GM23338 (cell line): ENCODE measurements around the gene KRTAP5-4. TPM values are rescaled to one million over a fixed set of nuclear protein-coding genes. Genes with fewer than 3 reads are reported as not detected.
A peak's percentile ranks its signal among the peaks of the same experiment; 100 is the strongest.
"Not testable (repeated sequence)": the region's sequence is repeated elsewhere in the genome, so short reads cannot be mapped to it uniquely, and the experiment has no call there.

Source experiments
- ATAC-seq: fragments of 200-7000 bp; cut with Tn5 transposase; 3 replicates; pipeline ENCODE4 v1.9.1; 2020
- DNase-seq: peaks from one replicate; pipeline ENCODE4 v3.0.0-alpha.2; 2015; ENCODE audit warnings: low spot score
- H2AFZ ChIP-seq: fragments of 200-600 bp; sonication (generic); 2 replicates; pipeline ENCODE4 v1.8.0; 2016; ENCODE audit warnings: antibody characterized with exemption, mild to moderate bottlenecking, moderate library complexity
- H3F3A ChIP-seq: fragments of 200-600 bp; sonication (generic); replicated peaks from 2 replicates; pipeline ENCODE4 v1.8.0; 2017; ENCODE audit warnings: antibody characterized with exemption, mixed run types, low read depth
- H3K27ac ChIP-seq: fragments of 200-600 bp; sonication (generic); 2 replicates; pipeline ENCODE4 v1.6.1; 2016; ENCODE audit warnings: low read depth
- H3K27me3 ChIP-seq: fragments of 200-600 bp; sonication (generic); 2 replicates; pipeline ENCODE4 v1.8.0; 2016; ENCODE audit warnings: mild to moderate bottlenecking, mixed run types, moderate library complexity; ENCODE audit not compliant: insufficient read depth
- H3K36me3 ChIP-seq: fragments of 200-600 bp; sonication (generic); 2 replicates; pipeline ENCODE4 v1.8.0; 2016; ENCODE audit warnings: mild to moderate bottlenecking; ENCODE audit not compliant: insufficient read depth
- H3K4me1 ChIP-seq: fragments of 200-600 bp; sonication (generic); 2 replicates; pipeline ENCODE4 v1.8.0; 2016; ENCODE audit warnings: mild to moderate bottlenecking, moderate library complexity; ENCODE audit not compliant: insufficient read depth
- H3K4me2 ChIP-seq: fragments of 200-600 bp; sonication (generic); 2 replicates; pipeline ENCODE4 v1.7.1; 2017; ENCODE audit warnings: mixed run types
- H3K4me3 ChIP-seq: fragments of 200-600 bp; sonication (generic); 2 replicates; pipeline ENCODE4 v1.6.1; 2016; ENCODE audit warnings: mixed run types
- H3K79me2 ChIP-seq: fragments of 200-600 bp; sonication (generic); replicated peaks from 2 replicates; pipeline ENCODE4 v1.8.0; 2017; ENCODE audit warnings: mild to moderate bottlenecking; ENCODE audit not compliant: insufficient read depth
- H3K9me2 ChIP-seq: fragments of 200-600 bp; sonication (generic); 2 replicates; pipeline ENCODE4 v1.8.0; 2017; ENCODE audit not compliant: insufficient read depth
- H4K20me1 ChIP-seq: fragments of 200-600 bp; sonication (generic); replicated peaks from 2 replicates; pipeline ENCODE4 v1.8.0; 2017; ENCODE audit warnings: mild to moderate bottlenecking; ENCODE audit not compliant: insufficient read depth
- H3K27ac Mint-ChIP-seq: 2 replicates; pipeline ENCODE4 v1.8.0; 2020; ENCODE audit warnings: inconsistent platforms, mild to moderate bottlenecking, moderate library complexity, mixed read lengths
- H3K27me3 Mint-ChIP-seq: 3 replicates; pipeline ENCODE4 v1.8.0; 2022; ENCODE audit warnings: low read depth, mild to moderate bottlenecking, moderate library complexity, mixed read lengths, inconsistent platforms; ENCODE audit not compliant: insufficient read depth, poor library complexity
- H3K36me3 Mint-ChIP-seq: 3 replicates; pipeline ENCODE4 v1.8.0; 2021; ENCODE audit warnings: low read depth, mild to moderate bottlenecking, inconsistent platforms, moderate library complexity, mixed read lengths
- H3K4me1 Mint-ChIP-seq: 3 replicates; pipeline ENCODE4 v1.8.0; 2020; ENCODE audit warnings: mild to moderate bottlenecking, inconsistent platforms, mixed read lengths
- H3K4me3 Mint-ChIP-seq: 3 replicates; pipeline ENCODE4 v1.8.0; 2021; ENCODE audit warnings: moderate library complexity, mild to moderate bottlenecking, inconsistent platforms, mixed read lengths
- H3K9me3 Mint-ChIP-seq: 3 replicates; pipeline ENCODE4 v1.8.0; 2020; ENCODE audit warnings: moderate library complexity, mild to moderate bottlenecking, inconsistent platforms, mixed read lengths
- CREB1 ChIP-seq: fragments of 250-450 bp; sonication (Bioruptor Pico); IDR thresholded peaks from 2 replicates; pipeline ENCODE4 v1.5.0; 2020; ENCODE audit warnings: low read depth, mild to moderate bottlenecking, moderate library complexity
- EZH2 ChIP-seq: fragments of 200-600 bp; sonication (generic); IDR thresholded peaks from one replicate; pipeline ENCODE4 v1.8.0; 2017; ENCODE audit warnings: antibody characterized with exemption, mild to moderate bottlenecking, low read depth; ENCODE audit not compliant: unreplicated experiment
- EZH2phosphoT487 ChIP-seq: fragments of 200-600 bp; sonication (generic); IDR thresholded peaks from one replicate; pipeline ENCODE4 v1.8.1; 2018; ENCODE audit warnings: antibody characterized with exemption; ENCODE audit not compliant: unreplicated experiment
- JUNB ChIP-seq: IDR thresholded peaks from one replicate; pipeline ENCODE4 v1.6.1; 2016; ENCODE audit warnings: antibody characterized with exemption; ENCODE audit not compliant: unreplicated experiment
- NANOG ChIP-seq: IDR thresholded peaks from 2 replicates; pipeline ENCODE4 v1.6.1; 2016; ENCODE audit warnings: antibody characterized with exemption, borderline replicate concordance
- POLR2AphosphoS5 ChIP-seq: IDR thresholded peaks from 2 replicates; pipeline ENCODE4 v1.6.1; 2016; ENCODE audit warnings: antibody characterized with exemption, low read depth
- STAT1 ChIP-seq: IDR thresholded peaks from one replicate; pipeline ENCODE4 v1.6.1; 2016; ENCODE audit warnings: antibody characterized with exemption; ENCODE audit not compliant: unreplicated experiment
- ZNF114 ChIP-seq: fragments of 250-450 bp; sonication (Bioruptor Pico); IDR thresholded peaks from 2 replicates; pipeline ENCODE4 v1.5.0; 2020; ENCODE audit warnings: mild to moderate bottlenecking, moderate library complexity
- ZNF331 ChIP-seq: fragments of 250-450 bp; sonication (Bioruptor Pico); IDR thresholded peaks from 2 replicates; pipeline ENCODE4 v1.5.0; 2020; ENCODE audit warnings: low read depth, mild to moderate bottlenecking, moderate library complexity
- polyA plus RNA-seq: library from polyadenylated mRNA; unstranded; fragments of >200 nt; fragmentation: Nextera tagmentation; extraction: Ambion mirVana; gene quantifications from 2 replicates; pipeline ENCODE4 v1.2.1, GENCODE V29; 2016
- total RNA-seq: library from RNA; depleted of rRNA; stranded (reverse); fragments of >200 nt; shearing (Covaris generic); gene quantifications from 2 replicates; pipeline ENCODE4 v1.2.3, GENCODE V29; 2014
- TF ChIP-seq, protein P1 (sequence below), 2 experiments: fragments of 200-600 bp in 1 of 2; sonication (generic) in 1 of 2; conservative IDR thresholded peaks; 2 replicates each; pipeline versions ENCODE4 v1.5.1 to v1.6.1; 2016 to 2017; ENCODE audit warnings: antibody characterized with exemption in 2 of 2, low read depth in 2 of 2, mild to moderate bottlenecking in 2 of 2, moderate library complexity in 1 of 2
- TF ChIP-seq, protein P2 (sequence below): IDR thresholded peaks from one replicate; pipeline ENCODE4 v1.6.1; 2018; ENCODE audit warnings: antibody characterized with exemption; ENCODE audit not compliant: unreplicated experiment
- TF ChIP-seq, protein P3 (sequence below): fragments of 250-450 bp; sonication (Bioruptor Pico); IDR thresholded peaks from 2 replicates; pipeline ENCODE4 v1.5.0; 2020; ENCODE audit warnings: mild to moderate bottlenecking, moderate library complexity

Gene KRTAP5-4
- total and polyA plus RNA-seq, 2 experiments from 2014 or later: not detected

DNA sequence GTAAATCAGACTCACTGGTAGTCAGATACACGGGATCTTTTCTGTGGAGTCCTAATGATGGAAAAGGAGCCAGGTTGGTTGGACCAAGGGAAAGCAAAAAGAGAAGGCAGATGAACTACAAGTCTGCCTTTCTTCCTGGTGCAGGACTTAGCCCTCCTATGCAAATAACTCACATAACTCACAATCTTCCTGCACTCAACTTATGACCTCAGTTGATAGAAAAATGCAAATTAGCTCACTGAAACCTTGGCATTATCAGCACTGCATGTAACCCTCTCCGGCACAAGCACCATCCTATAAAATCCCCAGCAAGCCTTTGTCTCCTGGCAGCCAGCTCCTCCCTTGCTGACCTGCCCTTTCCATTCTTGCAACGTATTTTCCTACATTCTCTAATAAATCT lies 20.3 kb downstream of the KRTAP5-4 start:
- peaks cover 12% of the 10 kb centered on the region for H3K27me3 Mint-ChIP-seq
- not testable (repeated sequence) for H4K20me1 ChIP-seq, H3K36me3 Mint-ChIP-seq, H3K27ac ChIP-seq, H2AFZ ChIP-seq, H3K9me2 ChIP-seq, DNase-seq, H3K4me2 ChIP-seq, H3K27me3 ChIP-seq, H3F3A ChIP-seq, H3K36me3 ChIP-seq, H3K27ac Mint-ChIP-seq, H3K4me1 ChIP-seq, H3K4me3 Mint-ChIP-seq, ATAC-seq, H3K79me2 ChIP-seq, H3K4me3 ChIP-seq
- peaks cover 22% of the 10 kb centered on the region; the same call in 2 of the 3 replicates for H3K9me3 Mint-ChIP-seq
- H3K4me1 Mint-ChIP-seq: peaks cover 19% of the 10 kb centered on the region

DNA sequence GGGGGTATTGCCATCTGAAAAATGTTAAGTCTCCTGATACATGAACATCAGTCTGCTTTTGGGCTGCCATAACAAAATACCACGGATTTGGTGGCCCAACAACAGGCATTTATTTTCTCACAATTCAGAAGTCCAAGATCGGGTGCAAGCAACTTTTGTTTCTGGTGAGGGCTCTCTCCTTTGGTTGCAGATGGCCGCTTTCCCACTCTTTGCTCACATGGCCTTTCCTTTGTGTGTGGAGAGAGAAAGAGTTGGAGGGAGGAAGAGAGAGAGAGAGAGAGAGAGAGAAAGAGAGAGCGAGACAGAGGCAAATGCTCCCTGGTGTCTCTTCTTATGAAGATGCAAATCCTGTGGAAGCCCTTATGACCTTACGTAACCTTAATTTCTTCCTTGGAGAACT lies 21.3 kb downstream of the KRTAP5-4 start:
- peaks cover 17% of the 10 kb centered on the region for H3K4me1 ChIP-seq
- TF ChIP-seq ZNF114 (CRISPR knock-in tag): no peak
- no peak for TF ChIP-seq ZNF331
- TF ChIP-seq, protein P1, sequence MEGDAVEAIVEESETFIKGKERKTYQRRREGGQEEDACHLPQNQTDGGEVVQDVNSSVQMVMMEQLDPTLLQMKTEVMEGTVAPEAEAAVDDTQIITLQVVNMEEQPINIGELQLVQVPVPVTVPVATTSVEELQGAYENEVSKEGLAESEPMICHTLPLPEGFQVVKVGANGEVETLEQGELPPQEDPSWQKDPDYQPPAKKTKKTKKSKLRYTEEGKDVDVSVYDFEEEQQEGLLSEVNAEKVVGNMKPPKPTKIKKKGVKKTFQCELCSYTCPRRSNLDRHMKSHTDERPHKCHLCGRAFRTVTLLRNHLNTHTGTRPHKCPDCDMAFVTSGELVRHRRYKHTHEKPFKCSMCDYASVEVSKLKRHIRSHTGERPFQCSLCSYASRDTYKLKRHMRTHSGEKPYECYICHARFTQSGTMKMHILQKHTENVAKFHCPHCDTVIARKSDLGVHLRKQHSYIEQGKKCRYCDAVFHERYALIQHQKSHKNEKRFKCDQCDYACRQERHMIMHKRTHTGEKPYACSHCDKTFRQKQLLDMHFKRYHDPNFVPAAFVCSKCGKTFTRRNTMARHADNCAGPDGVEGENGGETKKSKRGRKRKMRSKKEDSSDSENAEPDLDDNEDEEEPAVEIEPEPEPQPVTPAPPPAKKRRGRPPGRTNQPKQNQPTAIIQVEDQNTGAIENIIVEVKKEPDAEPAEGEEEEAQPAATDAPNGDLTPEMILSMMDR (conservative IDR thresholded peaks at IDR 0.05; ENCODE audit: low read depth in 2 of 2): no peak
- TF ChIP-seq, protein P2, sequence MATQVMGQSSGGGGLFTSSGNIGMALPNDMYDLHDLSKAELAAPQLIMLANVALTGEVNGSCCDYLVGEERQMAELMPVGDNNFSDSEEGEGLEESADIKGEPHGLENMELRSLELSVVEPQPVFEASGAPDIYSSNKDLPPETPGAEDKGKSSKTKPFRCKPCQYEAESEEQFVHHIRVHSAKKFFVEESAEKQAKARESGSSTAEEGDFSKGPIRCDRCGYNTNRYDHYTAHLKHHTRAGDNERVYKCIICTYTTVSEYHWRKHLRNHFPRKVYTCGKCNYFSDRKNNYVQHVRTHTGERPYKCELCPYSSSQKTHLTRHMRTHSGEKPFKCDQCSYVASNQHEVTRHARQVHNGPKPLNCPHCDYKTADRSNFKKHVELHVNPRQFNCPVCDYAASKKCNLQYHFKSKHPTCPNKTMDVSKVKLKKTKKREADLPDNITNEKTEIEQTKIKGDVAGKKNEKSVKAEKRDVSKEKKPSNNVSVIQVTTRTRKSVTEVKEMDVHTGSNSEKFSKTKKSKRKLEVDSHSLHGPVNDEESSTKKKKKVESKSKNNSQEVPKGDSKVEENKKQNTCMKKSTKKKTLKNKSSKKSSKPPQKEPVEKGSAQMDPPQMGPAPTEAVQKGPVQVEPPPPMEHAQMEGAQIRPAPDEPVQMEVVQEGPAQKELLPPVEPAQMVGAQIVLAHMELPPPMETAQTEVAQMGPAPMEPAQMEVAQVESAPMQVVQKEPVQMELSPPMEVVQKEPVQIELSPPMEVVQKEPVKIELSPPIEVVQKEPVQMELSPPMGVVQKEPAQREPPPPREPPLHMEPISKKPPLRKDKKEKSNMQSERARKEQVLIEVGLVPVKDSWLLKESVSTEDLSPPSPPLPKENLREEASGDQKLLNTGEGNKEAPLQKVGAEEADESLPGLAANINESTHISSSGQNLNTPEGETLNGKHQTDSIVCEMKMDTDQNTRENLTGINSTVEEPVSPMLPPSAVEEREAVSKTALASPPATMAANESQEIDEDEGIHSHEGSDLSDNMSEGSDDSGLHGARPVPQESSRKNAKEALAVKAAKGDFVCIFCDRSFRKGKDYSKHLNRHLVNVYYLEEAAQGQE: no peak
- TF ChIP-seq, protein P3, sequence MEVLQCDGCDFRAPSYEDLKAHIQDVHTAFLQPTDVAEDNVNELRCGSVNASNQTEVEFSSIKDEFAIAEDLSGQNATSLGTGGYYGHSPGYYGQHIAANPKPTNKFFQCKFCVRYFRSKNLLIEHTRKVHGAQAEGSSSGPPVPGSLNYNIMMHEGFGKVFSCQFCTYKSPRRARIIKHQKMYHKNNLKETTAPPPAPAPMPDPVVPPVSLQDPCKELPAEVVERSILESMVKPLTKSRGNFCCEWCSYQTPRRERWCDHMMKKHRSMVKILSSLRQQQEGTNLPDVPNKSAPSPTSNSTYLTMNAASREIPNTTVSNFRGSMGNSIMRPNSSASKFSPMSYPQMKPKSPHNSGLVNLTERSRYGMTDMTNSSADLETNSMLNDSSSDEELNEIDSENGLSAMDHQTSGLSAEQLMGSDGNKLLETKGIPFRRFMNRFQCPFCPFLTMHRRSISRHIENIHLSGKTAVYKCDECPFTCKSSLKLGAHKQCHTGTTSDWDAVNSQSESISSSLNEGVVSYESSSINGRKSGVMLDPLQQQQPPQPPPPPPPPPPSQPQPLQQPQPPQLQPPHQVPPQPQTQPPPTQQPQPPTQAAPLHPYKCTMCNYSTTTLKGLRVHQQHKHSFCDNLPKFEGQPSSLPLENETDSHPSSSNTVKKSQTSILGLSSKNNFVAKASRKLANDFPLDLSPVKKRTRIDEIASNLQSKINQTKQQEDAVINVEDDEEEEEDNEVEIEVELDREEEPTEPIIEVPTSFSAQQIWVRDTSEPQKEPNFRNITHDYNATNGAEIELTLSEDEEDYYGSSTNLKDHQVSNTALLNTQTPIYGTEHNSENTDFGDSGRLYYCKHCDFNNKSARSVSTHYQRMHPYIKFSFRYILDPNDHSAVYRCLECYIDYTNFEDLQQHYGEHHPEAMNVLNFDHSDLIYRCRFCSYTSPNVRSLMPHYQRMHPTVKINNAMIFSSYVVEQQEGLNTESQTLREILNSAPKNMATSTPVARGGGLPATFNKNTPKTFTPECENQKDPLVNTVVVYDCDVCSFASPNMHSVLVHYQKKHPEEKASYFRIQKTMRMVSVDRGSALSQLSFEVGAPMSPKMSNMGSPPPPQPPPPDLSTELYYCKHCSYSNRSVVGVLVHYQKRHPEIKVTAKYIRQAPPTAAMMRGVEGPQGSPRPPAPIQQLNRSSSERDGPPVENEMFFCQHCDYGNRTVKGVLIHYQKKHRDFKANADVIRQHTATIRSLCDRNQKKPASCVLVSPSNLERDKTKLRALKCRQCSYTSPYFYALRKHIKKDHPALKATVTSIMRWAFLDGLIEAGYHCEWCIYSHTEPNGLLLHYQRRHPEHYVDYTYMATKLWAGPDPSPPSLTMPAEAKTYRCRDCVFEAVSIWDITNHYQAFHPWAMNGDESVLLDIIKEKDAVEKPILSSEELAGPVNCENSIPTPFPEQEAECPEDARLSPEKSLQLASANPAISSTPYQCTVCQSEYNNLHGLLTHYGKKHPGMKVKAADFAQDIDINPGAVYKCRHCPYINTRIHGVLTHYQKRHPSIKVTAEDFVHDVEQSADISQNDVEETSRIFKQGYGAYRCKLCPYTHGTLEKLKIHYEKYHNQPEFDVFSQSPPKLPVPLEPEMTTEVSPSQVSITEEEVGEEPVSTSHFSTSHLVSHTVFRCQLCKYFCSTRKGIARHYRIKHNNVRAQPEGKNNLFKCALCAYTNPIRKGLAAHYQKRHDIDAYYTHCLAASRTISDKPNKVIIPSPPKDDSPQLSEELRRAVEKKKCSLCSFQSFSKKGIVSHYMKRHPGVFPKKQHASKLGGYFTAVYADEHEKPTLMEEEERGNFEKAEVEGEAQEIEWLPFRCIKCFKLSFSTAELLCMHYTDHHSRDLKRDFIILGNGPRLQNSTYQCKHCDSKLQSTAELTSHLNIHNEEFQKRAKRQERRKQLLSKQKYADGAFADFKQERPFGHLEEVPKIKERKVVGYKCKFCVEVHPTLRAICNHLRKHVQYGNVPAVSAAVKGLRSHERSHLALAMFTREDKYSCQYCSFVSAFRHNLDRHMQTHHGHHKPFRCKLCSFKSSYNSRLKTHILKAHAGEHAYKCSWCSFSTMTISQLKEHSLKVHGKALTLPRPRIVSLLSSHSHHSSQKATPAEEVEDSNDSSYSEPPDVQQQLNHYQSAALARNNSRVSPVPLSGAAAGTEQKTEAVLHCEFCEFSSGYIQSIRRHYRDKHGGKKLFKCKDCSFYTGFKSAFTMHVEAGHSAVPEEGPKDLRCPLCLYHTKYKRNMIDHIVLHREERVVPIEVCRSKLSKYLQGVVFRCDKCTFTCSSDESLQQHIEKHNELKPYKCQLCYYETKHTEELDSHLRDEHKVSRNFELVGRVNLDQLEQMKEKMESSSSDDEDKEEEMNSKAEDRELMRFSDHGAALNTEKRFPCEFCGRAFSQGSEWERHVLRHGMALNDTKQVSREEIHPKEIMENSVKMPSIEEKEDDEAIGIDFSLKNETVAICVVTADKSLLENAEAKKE (CRISPR knock-in tag): no peak
- TF ChIP-seq STAT1: no peak
- no peak for TF ChIP-seq EZH2
- no peak for TF ChIP-seq NANOG
- TF ChIP-seq POLR2AphosphoS5: no peak
- TF ChIP-seq EZH2phosphoT487: no peak
- no peak for TF ChIP-seq CREB1 (CRISPR knock-in tag)
- no peak for TF ChIP-seq JUNB
- H3K9me2 ChIP-seq: no peaks in the 10 kb centered on the region
- H3K4me1 Mint-ChIP-seq: peaks cover 27% of the 10 kb centered on the region
- H3F3A ChIP-seq: peaks cover 13% of the 10 kb centered on the region; the same call in 1 of the 2 replicates
- no peak overlapping the region for H2AFZ ChIP-seq
- DNase-seq: no peak
- H3K79me2 ChIP-seq: no peaks in the 10 kb centered on the region
- no peaks in the 10 kb centered on the region for H3K27me3 ChIP-seq
- H3K4me3 Mint-ChIP-seq: no peak overlapping the region
- H3K36me3 Mint-ChIP-seq: peaks cover 5% of the 10 kb centered on the region; the same call in 1 of the 3 replicates
- no peak for ATAC-seq
- no peak overlapping the region for H3K27ac ChIP-seq
- no peaks in the 10 kb centered on the region for H3K36me3 ChIP-seq
- H4K20me1 ChIP-seq: no peaks in the 10 kb centered on the region
- no peak overlapping the region for H3K27ac Mint-ChIP-seq
- H3K27me3 Mint-ChIP-seq: peaks cover 13% of the 10 kb centered on the region
- H3K4me2 ChIP-seq: peak overlapping the region; percentile 23; the same call in 1 of the 2 replicates
- H3K9me3 Mint-ChIP-seq: peaks cover 22% of the 10 kb centered on the region; the same call in 2 of the 3 replicates
- no peak overlapping the region for H3K4me3 ChIP-seq
